ENCODE measurements around the gene CDYL. TPM values are rescaled to one million over a fixed set of nuclear protein-coding genes. Genes with fewer than 3 reads are reported as not detected.
A peak's percentile ranks its signal among the peaks of the same experiment; 100 is the strongest.

The CDYL gene
- total RNA-seq, 4 donors from 2014 or later = 41.9 to 52.3 (median 45.7) TPM

DNA sequence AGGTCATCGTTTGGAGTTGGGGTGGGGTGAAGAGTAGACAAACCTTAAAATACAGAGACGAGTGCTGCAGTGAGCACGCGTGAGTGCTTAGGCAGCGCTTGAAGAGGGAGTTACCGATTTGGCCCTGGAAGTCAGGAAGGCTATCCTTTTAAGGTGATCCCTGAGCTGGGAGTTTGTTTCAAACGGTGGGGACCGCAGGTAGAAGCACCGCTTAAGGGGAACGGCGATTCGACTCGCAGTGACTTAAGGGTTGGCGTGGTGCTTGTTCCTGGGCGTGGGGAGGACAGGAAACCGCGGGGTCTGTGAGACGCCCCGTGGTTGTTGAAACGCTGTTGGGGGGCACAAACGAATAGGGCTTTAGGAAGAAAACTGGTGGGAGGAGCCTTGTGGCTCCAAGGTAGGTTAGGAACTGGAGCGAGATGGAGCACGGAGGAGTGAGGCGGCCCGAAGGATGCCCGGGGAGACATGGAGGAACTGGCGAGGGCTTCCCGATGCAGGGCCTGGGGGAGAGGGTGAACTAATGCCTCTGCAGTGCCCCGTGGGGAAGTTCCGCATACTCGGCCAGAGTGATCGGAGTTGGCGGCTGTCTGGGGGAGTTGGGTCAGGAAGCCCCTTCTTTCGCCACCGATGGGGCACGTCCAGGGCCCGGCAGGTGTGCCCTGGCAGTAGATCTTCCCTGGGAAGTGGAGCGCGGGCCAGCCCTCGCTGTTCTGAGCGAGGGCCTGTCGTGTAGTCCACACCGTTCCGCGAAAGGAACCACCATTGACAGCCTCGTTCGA, 1.3 kb upstream of the CDYL start:
- 8% methylated on average over 26 of the region's 47 CpGs for WGBS
- no peak for DNase-seq (ENCODE audit: extremely low spot score)
- TF ChIP-seq EP300 (IDR thresholded peaks at IDR 0.05) = no peak
- TF ChIP-seq, protein P1, sequence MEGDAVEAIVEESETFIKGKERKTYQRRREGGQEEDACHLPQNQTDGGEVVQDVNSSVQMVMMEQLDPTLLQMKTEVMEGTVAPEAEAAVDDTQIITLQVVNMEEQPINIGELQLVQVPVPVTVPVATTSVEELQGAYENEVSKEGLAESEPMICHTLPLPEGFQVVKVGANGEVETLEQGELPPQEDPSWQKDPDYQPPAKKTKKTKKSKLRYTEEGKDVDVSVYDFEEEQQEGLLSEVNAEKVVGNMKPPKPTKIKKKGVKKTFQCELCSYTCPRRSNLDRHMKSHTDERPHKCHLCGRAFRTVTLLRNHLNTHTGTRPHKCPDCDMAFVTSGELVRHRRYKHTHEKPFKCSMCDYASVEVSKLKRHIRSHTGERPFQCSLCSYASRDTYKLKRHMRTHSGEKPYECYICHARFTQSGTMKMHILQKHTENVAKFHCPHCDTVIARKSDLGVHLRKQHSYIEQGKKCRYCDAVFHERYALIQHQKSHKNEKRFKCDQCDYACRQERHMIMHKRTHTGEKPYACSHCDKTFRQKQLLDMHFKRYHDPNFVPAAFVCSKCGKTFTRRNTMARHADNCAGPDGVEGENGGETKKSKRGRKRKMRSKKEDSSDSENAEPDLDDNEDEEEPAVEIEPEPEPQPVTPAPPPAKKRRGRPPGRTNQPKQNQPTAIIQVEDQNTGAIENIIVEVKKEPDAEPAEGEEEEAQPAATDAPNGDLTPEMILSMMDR (IDR thresholded peaks at IDR 0.05) = no peak
- TF ChIP-seq POLR2A (IDR thresholded peaks at IDR 0.05; ENCODE audit: low read depth) = no peak
- TF ChIP-seq POLR2AphosphoS5 (IDR thresholded peaks at IDR 0.05) = no peak
- Histone ChIP-seq H3K9me3 (no peaks in the 10 kb centered on the region), H3K4me1 (peaks cover 12 to 32% (median 18%) of the 10 kb centered on the region in 4 donors), H3K4me3 (peak overlapping the region; percentile 68 to 94 (median 72)), H3K27me3 (no peaks in the 10 kb centered on the region), H3K36me3 (no peaks in the 10 kb centered on the region), H3K27ac (replicated peaks in 1 of 4) (peak overlapping the region; percentile 85 to 90 (median 86))
- intact Hi-C loops (cut with DNase I) = loop anchor here (5.0 to 10.0 kb wide), 4 partner anchors 128 to 420 kb away; partner anchors contain the start of gene RPP40

DNA sequence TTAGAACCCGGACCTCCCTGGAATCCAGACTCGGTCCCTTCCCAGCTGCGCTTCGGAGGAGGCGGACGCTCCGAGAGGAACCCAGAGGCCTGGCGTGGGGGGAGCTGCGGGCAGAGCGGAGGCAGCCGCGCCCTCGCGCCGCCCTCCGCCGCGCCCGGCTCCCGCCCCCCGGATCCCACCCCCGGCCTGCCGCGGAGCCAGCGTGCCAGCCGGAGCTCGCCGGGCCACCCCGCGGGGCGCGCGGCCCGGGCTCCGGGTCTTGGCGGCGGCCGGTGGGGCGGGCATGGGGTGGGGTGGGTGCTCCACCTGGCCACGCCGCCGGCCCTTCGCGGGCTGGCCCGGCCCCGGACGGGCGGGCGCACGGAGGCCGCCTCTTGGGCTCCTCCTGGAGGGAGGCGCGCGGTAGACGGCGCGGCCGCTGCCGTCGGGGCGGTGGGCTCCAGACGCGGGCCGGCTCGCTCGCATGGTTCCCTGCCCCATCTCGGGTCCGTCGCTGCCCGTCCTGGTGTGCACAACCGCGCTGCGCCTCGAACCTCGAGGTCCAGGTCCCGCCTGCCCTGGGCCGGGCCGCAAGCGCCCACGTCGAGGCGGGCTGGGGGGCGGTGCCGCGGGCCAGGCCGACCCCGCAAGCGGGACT, 592 bp upstream of the CDYL start:
- no peak for DNase-seq (ENCODE audit: extremely low spot score)
- no CpG with 5 or more reads among the region's 88 CpGs for WGBS
- TF ChIP-seq POLR2AphosphoS5 (IDR thresholded peaks at IDR 0.05) = peak in 1 of 2 donors; percentile 8
- TF ChIP-seq EP300 (IDR thresholded peaks at IDR 0.05) = no peak
- no peak for TF ChIP-seq POLR2A (IDR thresholded peaks at IDR 0.05; ENCODE audit: low read depth)
- TF ChIP-seq, protein P1 (IDR thresholded peaks at IDR 0.05) = peak in 2 of 3 experiments; percentile 27 to 46
- peaks cover 12 to 39% (median 25%) of the 10 kb centered on the region in 4 donors for H3K4me1 ChIP-seq
- H3K27ac ChIP-seq (replicated peaks in 1 of 4) = peak overlapping the region; percentile 85 to 90 (median 86)
- intact Hi-C loops (cut with DNase I) = loop anchor here (5.0 to 10.0 kb wide), 4 partner anchors 128 to 421 kb away; partner anchors contain the start of gene RPP40
- no peaks in the 10 kb centered on the region for H3K9me3 ChIP-seq
- H3K36me3 ChIP-seq = no peaks in the 10 kb centered on the region
- no peaks in the 10 kb centered on the region for H3K27me3 ChIP-seq
- H3K4me3 ChIP-seq = peak overlapping the region; percentile 68 to 94 (median 72)

DNA sequence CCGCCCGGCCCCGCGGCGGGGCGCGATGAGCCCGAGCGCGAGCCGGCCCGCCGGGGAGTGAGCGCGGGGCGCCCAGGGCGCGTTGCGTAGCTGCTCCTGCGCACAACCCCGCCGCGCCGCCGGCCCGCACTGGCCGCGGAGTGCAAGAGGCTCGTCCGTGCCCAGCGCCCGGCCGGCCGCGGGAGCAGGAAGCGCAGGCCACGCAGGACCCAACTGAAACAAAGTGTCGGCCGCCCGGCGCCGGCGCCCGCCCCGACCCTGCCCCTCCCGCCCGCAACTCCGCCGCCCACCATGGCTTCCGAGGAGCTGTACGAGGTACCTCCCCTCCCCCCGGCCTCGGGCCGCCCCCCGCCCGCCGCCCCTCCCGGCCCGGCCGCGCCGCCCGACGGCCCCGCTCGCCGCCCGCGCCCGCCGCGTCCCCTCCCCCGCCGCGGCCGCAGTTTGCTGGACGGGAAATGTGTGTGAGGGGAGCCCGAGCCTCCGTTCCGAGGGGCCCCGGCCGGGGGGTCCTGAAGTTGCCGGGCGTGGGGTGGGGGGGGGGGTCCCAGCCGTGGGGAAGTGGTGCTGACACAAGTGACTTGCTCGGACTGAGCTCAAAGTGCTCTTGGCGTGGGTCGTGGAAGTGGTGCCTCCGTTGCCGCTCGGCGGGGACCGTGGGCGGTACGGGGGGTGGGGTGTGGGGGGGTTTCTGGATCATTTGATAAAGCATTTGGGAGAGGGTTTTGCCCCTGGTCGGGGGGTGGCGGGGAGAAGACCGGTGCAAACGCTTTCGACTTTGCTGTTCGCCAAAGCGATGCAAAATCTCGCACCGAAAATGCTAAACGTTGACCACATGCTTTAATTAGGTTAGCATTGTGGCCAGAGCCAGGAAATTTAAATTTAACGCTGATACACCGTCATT, 539 bp downstream of the CDYL start:
- TF ChIP-seq EP300 (IDR thresholded peaks at IDR 0.05) (no peak), POLR2AphosphoS5 (IDR thresholded peaks at IDR 0.05) (peak in 1 of 2 donors; percentile 20)
- TF ChIP-seq, protein P1 (IDR thresholded peaks at IDR 0.05) = no peak
- DNase-seq (ENCODE audit: extremely low spot score) = no peak
- whole genome bisulfite sequencing = 3% methylated on average over 12 of the region's 107 CpGs
- Histone ChIP-seq H3K27ac (replicated peaks in 1 of 4) (peak overlapping the region; percentile 83 to 90 (median 86)), H3K9me3 (no peaks in the 10 kb centered on the region), H3K4me3 (peak overlapping the region; percentile 68 to 94 (median 72)), H3K36me3 (no peaks in the 10 kb centered on the region), H3K27me3 (no peaks in the 10 kb centered on the region), H3K4me1 (peaks cover 18 to 50% (median 36%) of the 10 kb centered on the region in 4 donors)
- intact Hi-C loops (cut with DNase I) = loop anchor here (5.0 to 10.0 kb wide), 4 partner anchors 129 to 422 kb away; partner anchors contain the start of gene RPP40

DNA sequence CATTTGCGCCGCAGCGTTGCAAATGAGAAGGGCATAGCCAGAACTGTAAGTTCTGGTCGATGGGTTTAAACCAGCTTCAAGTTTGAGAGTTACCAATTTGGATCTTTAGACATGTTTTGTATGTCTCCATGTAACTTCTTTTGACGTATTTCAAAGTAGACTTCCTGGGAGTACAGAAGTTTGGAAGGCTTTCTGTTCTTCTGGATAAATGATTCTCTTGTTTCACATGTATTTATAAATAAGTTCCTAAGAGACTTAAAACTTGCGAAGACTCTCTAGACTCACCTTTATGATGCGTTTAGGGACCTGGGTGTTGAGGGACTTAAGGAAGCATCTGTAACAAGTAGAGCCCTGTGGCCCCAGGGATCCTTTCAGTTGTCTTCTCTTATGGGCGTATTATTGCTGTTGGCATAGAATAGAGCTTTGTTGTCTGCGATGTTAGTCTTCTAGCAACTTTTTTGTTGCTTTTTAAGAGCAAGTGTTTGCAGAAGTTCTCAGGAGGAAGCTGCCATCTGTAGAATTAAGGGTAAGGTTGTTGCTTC, 1.3 kb downstream of the CDYL start:
- intact Hi-C loops (cut with DNase I) = loop anchor here (5.0 to 10.0 kb wide), 4 partner anchors 130 to 423 kb away; partner anchors contain the start of gene RPP40
- DNase-seq (ENCODE audit: extremely low spot score) = no peak
- no peak for TF ChIP-seq EP300 (IDR thresholded peaks at IDR 0.05)
- TF ChIP-seq, protein P1 (IDR thresholded peaks at IDR 0.05) = no peak
- no peak for TF ChIP-seq POLR2A (IDR thresholded peaks at IDR 0.05; ENCODE audit: low read depth)
- no peak for TF ChIP-seq POLR2AphosphoS5 (IDR thresholded peaks at IDR 0.05)
- Histone ChIP-seq H3K4me3 (peak overlapping the region; percentile 68 to 94 (median 72)), H3K36me3 (no peaks in the 10 kb centered on the region), H3K27me3 (no peaks in the 10 kb centered on the region), H3K9me3 (no peaks in the 10 kb centered on the region), H3K4me1 (peaks cover 21 to 57% (median 42%) of the 10 kb centered on the region in 4 donors), H3K27ac (replicated peaks in 1 of 4) (peak overlapping the region in 2 of 4 donors; percentile 86)
- 11% methylated on average over 9 of the region's 9 CpGs for WGBS
